ENCODE data around the gene NLGN4Y. TPM values are rescaled to one million over a fixed set of nuclear protein-coding genes. Genes with fewer than 3 reads are reported as not detected.

Gene NLGN4Y
- total and polyA plus RNA-seq, 4 donors: 2.9 to 5.3 TPM; not detected in 2

DNA sequence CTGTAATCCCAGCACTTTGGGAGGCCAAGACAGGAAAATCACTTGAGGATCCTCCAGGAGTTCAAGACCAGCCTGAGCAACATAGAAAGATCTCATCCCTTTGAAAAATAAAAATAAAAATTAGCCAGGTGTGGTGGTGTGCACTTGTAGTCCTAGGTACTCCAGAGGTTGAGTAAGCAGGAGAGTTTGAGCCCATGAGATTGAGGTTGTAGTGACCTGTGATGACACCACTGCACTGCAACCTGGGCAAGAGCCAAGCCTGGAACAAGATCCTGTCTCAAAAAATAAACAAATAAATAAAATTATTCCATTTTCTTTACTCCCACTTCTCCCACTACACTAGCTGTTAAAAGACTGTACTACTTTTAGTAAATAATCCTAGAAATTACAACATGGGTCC is 231.2 kb downstream of the NLGN4Y start:
- Histone ChIP-seq H3K27ac (ENCODE audit: low read depth in 1 of 2, low read length in 2 of 2) (no peak overlapping the region), H3K9me3 (ENCODE audit: control insufficient read depth in 4 of 4, low read length in 3 of 4) (no peaks in the 10 kb centered on the region), H3K4me3 (ENCODE audit: low read depth in 1 of 3, low read length in 3 of 3) (no peak overlapping the region), H3K4me1 (ENCODE audit: control insufficient read depth in 4 of 4, insufficient read depth in 4 of 4, low read length in 3 of 4) (no peaks in the 10 kb centered on the region), H3K9ac (ENCODE audit: low read depth in 1 of 2, low read length in 2 of 2) (no peak overlapping the region), H3K36me3 (ENCODE audit: control insufficient read depth in 4 of 4, insufficient read depth in 3 of 4, low read depth in 1 of 4, low read length in 3 of 4) (no peaks in the 10 kb centered on the region), H3K27me3 (ENCODE audit: control insufficient read depth in 4 of 4, insufficient read depth in 4 of 4, low read length in 3 of 4) (no peaks in the 10 kb centered on the region)
- no peak for DNase-seq (ENCODE audit: low spot score)
- TF ChIP-seq SP1 (IDR thresholded peaks at IDR 0.05) (no peak), GABPA (IDR thresholded peaks at IDR 0.05 in 1 of 2, conservative IDR thresholded peaks at IDR 0.05 in 1 of 2) (no peak), NR2F2 (IDR thresholded peaks at IDR 0.05) (no peak), HNF4G (IDR thresholded peaks at IDR 0.05) (no peak), HNF4A (conservative IDR thresholded peaks at IDR 0.05) (no peak), TAF1 (conservative IDR thresholded peaks at IDR 0.05) (no peak), RXRA (IDR thresholded peaks at IDR 0.05) (no peak), YY1 (IDR thresholded peaks at IDR 0.05) (no peak), FOXA2 (IDR thresholded peaks at IDR 0.05) (no peak), RAD21 (IDR thresholded peaks at IDR 0.05) (no peak), ZBTB33 (IDR thresholded peaks at IDR 0.05) (no peak)
- TF ChIP-seq, protein P1, sequence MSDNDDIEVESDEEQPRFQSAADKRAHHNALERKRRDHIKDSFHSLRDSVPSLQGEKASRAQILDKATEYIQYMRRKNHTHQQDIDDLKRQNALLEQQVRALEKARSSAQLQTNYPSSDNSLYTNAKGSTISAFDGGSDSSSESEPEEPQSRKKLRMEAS (IDR thresholded peaks at IDR 0.05): no peak
- TF ChIP-seq, protein P2, sequence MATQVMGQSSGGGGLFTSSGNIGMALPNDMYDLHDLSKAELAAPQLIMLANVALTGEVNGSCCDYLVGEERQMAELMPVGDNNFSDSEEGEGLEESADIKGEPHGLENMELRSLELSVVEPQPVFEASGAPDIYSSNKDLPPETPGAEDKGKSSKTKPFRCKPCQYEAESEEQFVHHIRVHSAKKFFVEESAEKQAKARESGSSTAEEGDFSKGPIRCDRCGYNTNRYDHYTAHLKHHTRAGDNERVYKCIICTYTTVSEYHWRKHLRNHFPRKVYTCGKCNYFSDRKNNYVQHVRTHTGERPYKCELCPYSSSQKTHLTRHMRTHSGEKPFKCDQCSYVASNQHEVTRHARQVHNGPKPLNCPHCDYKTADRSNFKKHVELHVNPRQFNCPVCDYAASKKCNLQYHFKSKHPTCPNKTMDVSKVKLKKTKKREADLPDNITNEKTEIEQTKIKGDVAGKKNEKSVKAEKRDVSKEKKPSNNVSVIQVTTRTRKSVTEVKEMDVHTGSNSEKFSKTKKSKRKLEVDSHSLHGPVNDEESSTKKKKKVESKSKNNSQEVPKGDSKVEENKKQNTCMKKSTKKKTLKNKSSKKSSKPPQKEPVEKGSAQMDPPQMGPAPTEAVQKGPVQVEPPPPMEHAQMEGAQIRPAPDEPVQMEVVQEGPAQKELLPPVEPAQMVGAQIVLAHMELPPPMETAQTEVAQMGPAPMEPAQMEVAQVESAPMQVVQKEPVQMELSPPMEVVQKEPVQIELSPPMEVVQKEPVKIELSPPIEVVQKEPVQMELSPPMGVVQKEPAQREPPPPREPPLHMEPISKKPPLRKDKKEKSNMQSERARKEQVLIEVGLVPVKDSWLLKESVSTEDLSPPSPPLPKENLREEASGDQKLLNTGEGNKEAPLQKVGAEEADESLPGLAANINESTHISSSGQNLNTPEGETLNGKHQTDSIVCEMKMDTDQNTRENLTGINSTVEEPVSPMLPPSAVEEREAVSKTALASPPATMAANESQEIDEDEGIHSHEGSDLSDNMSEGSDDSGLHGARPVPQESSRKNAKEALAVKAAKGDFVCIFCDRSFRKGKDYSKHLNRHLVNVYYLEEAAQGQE (IDR thresholded peaks at IDR 0.05): no peak
- TF ChIP-seq, protein P3, sequence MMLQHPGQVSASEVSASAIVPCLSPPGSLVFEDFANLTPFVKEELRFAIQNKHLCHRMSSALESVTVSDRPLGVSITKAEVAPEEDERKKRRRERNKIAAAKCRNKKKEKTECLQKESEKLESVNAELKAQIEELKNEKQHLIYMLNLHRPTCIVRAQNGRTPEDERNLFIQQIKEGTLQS (IDR thresholded peaks at IDR 0.05): no peak
- TF ChIP-seq, protein P4, sequence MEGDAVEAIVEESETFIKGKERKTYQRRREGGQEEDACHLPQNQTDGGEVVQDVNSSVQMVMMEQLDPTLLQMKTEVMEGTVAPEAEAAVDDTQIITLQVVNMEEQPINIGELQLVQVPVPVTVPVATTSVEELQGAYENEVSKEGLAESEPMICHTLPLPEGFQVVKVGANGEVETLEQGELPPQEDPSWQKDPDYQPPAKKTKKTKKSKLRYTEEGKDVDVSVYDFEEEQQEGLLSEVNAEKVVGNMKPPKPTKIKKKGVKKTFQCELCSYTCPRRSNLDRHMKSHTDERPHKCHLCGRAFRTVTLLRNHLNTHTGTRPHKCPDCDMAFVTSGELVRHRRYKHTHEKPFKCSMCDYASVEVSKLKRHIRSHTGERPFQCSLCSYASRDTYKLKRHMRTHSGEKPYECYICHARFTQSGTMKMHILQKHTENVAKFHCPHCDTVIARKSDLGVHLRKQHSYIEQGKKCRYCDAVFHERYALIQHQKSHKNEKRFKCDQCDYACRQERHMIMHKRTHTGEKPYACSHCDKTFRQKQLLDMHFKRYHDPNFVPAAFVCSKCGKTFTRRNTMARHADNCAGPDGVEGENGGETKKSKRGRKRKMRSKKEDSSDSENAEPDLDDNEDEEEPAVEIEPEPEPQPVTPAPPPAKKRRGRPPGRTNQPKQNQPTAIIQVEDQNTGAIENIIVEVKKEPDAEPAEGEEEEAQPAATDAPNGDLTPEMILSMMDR (IDR thresholded peaks at IDR 0.05; ENCODE audit: low read depth, low read length, missing input control): no peak

DNA sequence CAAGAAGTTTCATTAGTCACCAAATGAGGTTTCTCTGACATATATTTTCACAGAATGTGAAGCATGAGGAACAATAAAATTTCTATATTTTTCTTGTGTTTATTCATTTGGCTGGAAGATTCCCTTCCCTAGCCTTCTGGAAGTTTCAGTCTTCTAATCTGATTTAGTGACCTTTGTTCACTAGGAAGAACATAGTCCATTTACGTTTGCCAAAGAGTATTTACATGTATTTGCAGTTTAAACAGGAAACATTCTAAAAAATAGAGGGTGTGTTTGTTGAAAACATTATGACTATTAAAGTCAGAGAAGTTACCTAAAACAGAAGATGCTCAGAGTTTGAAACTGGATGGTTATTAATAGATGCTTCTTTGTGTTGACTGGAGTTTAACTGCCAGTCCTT is 238.6 kb downstream of the NLGN4Y start:
- H3K27me3 ChIP-seq (ENCODE audit: control insufficient read depth in 4 of 4, insufficient read depth in 4 of 4, low read length in 3 of 4): no peaks in the 10 kb centered on the region
- no peaks in the 10 kb centered on the region for H3K9me3 ChIP-seq (ENCODE audit: control insufficient read depth in 4 of 4, low read length in 3 of 4)
- H3K9ac ChIP-seq (ENCODE audit: low read depth in 1 of 2, low read length in 2 of 2): no peak overlapping the region
- H3K36me3 ChIP-seq (ENCODE audit: control insufficient read depth in 4 of 4, insufficient read depth in 3 of 4, low read depth in 1 of 4, low read length in 3 of 4): no peaks in the 10 kb centered on the region
- WGBS: 15% methylated on average over 1 of the region's 1 CpG
- H3K27ac ChIP-seq (ENCODE audit: low read depth in 1 of 2, low read length in 2 of 2): no peak overlapping the region
- H3K4me1 ChIP-seq (ENCODE audit: control insufficient read depth in 4 of 4, insufficient read depth in 4 of 4, low read length in 3 of 4): no peaks in the 10 kb centered on the region
- DNase-seq (ENCODE audit: low spot score): no peak
- TF ChIP-seq HNF4A (conservative IDR thresholded peaks at IDR 0.05): peak in 1 of 2 donors; percentile 75
- TF ChIP-seq TAF1 (conservative IDR thresholded peaks at IDR 0.05): no peak
- no peak overlapping the region for H3K4me3 ChIP-seq (ENCODE audit: low read depth in 1 of 3, low read length in 3 of 3)

Data from liver (tissue), 9 donors.